ENCODE data around the gene BOK.
"Not testable (repeated sequence)": the region's sequence is repeated elsewhere in the genome, so short reads cannot be mapped to it uniquely, and the experiment has no call there.

BOK gene

GRCh38 chr2:241573741-241574140, 15.2 kb downstream of the BOK start:
- DNase-seq, result no peak

GRCh38 chr2:241574911-241575623, 16.5 kb downstream of the BOK start:
- no peak for DNase-seq

GRCh38 chr2:241575624-241576292, 17.2 kb downstream of the BOK start:
- no peak for DNase-seq

- no peak for DNase-seq
Observed at GRCh38 chr2:241576293-241576654, 17.7 kb downstream of the BOK start.

- DNase-seq, result no peak
Observed at GRCh38 chr2:241577413-241578122, 19.0 kb downstream of the BOK start.

GRCh38 chr2:241579281-241579680, 20.7 kb downstream of the BOK start:
- no peak for DNase-seq

GRCh38 chr2:241582328-241582727, 23.8 kb downstream of the BOK start:
- DNase-seq, result no peak

- no peak for DNase-seq
Observed at GRCh38 chr2:241582806-241583205, 24.3 kb downstream of the BOK start.

- no peak for DNase-seq
Observed at GRCh38 chr2:241584436-241584835, 25.9 kb downstream of the BOK start.

- no peak for DNase-seq
Observed at GRCh38 chr2:241586564-241587264, 28.2 kb downstream of the BOK start.

- not testable (repeated sequence) for DNase-seq
Observed at GRCh38 chr2:241589863-241590262, 31.3 kb downstream of the BOK start.

GRCh38 chr2:241590496-241591455, 32.2 kb downstream of the BOK start:
- DNase-seq, result not testable (repeated sequence)

- DNase-seq, result no peak
Observed at GRCh38 chr2:241592126-241592845, 33.7 kb downstream of the BOK start.

- DNase-seq, result no peak
Observed at GRCh38 chr2:241593271-241593670, 34.7 kb downstream of the BOK start.

GRCh38 chr2:241595600-241596140, 37.1 kb downstream of the BOK start:
- no peak for DNase-seq

- DNase-seq, result no peak
Observed at GRCh38 chr2:241597561-241597960, 39.0 kb downstream of the BOK start.

GRCh38 chr2:241598061-241598460, 39.5 kb downstream of the BOK start:
- no peak for DNase-seq

- DNase-seq, result no peak
Observed at GRCh38 chr2:241598487-241598886, 39.9 kb downstream of the BOK start.

GRCh38 chr2:241599615-241600014, 41.1 kb downstream of the BOK start:
- DNase-seq, result no peak

GRCh38 chr2:241601841-241602240, 43.3 kb downstream of the BOK start:
- no peak for DNase-seq

- no peak for DNase-seq
Observed at GRCh38 chr2:241602720-241603119, 44.2 kb downstream of the BOK start.
